ENCODE results near the gene ARHGAP26.

The ARHGAP26 gene

GRCh38 chr5:143053780-143054179 lies 283.6 kb downstream of the ARHGAP26 start:
- DNase-seq, result no peak

GRCh38 chr5:143054480-143054941 lies 284.3 kb downstream of the ARHGAP26 start:
- DNase-seq, result no peak

GRCh38 chr5:143055596-143056338 lies 285.6 kb downstream of the ARHGAP26 start:
- DNase-seq, result no peak

GRCh38 chr5:143056339-143056704 lies 286.1 kb downstream of the ARHGAP26 start:
- DNase-seq, result no peak

GRCh38 chr5:143056792-143057579 lies 286.8 kb downstream of the ARHGAP26 start:
- DNase-seq, result no peak

- DNase-seq, result no peak
Measured at GRCh38 chr5:143057580-143057999, 287.4 kb downstream of the ARHGAP26 start.

- no peak for DNase-seq
Measured at GRCh38 chr5:143059355-143059754, 289.2 kb downstream of the ARHGAP26 start.

GRCh38 chr5:143059976-143060765 lies 290.0 kb downstream of the ARHGAP26 start:
- no peak for DNase-seq

- no peak for DNase-seq
Measured at GRCh38 chr5:143061161-143061945, 291.2 kb downstream of the ARHGAP26 start.

- DNase-seq, result no peak
Measured at GRCh38 chr5:143062379-143062778, 292.2 kb downstream of the ARHGAP26 start.

- no peak for DNase-seq
Measured at GRCh38 chr5:143063175-143063970, 293.2 kb downstream of the ARHGAP26 start.

GRCh38 chr5:143064218-143064641 lies 294.1 kb downstream of the ARHGAP26 start:
- no peak for DNase-seq

- DNase-seq, result no peak
Measured at GRCh38 chr5:143064676-143065075, 294.5 kb downstream of the ARHGAP26 start.

GRCh38 chr5:143065185-143065965 lies 295.2 kb downstream of the ARHGAP26 start:
- no peak for DNase-seq

GRCh38 chr5:143065996-143066522 lies 295.9 kb downstream of the ARHGAP26 start:
- no peak for DNase-seq

- peak; percentile 34 for DNase-seq
Measured at GRCh38 chr5:143066556-143067281, 296.5 kb downstream of the ARHGAP26 start.

- no peak for DNase-seq
Measured at GRCh38 chr5:143068712-143069111, 298.5 kb downstream of the ARHGAP26 start.

GRCh38 chr5:143071927-143072326 lies 301.8 kb downstream of the ARHGAP26 start:
- no peak for DNase-seq

- DNase-seq, result no peak
Measured at GRCh38 chr5:143072734-143073133, 302.6 kb downstream of the ARHGAP26 start.

- DNase-seq, result no peak
Measured at GRCh38 chr5:143073766-143074165, 303.6 kb downstream of the ARHGAP26 start.
